ENCODE data around the gene PFKFB4. TPM values are rescaled to one million over a fixed set of nuclear protein-coding genes. Genes with fewer than 3 reads are reported as not detected.
A peak's percentile ranks its signal among the peaks of the same experiment; 100 is the strongest.

The PFKFB4 gene
- total RNA-seq, 1 donor from 2014 or later = 7.1 TPM

DNA sequence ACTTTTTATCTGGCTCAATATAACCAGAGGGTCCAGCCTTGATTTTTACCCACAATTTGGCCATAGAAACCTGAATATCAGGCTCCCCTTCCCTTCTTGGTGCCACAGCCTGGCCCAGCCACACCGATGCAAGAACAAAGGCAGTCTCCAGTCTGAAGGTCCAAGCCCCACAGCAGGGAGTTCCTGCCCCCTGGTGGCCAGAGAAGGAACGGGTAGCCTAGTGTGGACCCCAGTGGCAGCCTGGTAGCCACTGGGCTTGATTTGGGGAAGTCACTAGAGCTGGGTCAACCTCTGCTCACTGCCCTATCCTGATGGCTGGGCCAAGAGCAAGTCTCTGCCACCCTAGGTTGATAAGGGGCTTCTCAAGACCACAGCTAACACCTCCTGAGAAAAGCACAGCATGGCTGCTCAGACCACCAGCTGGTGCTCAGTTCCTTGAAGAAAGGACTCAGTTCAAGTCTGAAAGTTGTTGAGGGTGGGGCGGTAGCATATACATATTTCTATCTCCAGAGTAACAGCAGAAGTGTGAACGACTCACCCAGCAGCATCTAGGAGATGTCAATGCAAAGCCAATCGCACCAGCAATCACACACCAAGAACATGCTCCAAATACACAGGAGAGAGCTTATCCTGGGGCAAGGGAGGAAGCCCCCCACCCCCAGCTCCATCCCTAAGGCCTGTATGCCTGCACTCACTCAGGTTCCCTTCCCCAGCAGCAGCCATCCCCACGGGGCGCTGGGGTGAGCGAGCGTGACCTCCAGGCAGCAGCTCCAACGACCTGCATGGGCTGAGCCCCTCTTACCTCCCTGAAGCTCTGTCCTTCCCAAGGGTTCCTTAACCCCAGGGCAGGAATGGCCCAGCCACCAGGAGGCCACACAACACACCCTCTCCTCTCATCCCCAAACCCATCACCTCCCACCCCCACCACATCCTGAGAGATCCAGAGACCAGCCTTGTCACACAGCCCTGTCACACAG, 7.6 kb downstream of the PFKFB4 start:
- H3K9me3 Mint-ChIP-seq (ENCODE audit: unreplicated experiment) = no peaks in the 10 kb centered on the region
- no peaks in the 10 kb centered on the region for H3K27me3 Mint-ChIP-seq (ENCODE audit: unreplicated experiment)
- H3K4me3 Mint-ChIP-seq (ENCODE audit: unreplicated experiment) = no peak overlapping the region
- H3K4me1 Mint-ChIP-seq (ENCODE audit: unreplicated experiment) = peaks cover 3% of the 10 kb centered on the region
- DNase-seq (ENCODE audit: extremely low spot score, unreplicated experiment) = peak; percentile 93
- H3K27ac Mint-ChIP-seq (ENCODE audit: unreplicated experiment) = peak overlapping the region; percentile 82
- peaks cover 2% of the 10 kb centered on the region for H3K36me3 Mint-ChIP-seq (ENCODE audit: unreplicated experiment)
- TF ChIP-seq CTCF (IDR thresholded peaks at IDR 0.05) = peak; percentile 94

DNA sequence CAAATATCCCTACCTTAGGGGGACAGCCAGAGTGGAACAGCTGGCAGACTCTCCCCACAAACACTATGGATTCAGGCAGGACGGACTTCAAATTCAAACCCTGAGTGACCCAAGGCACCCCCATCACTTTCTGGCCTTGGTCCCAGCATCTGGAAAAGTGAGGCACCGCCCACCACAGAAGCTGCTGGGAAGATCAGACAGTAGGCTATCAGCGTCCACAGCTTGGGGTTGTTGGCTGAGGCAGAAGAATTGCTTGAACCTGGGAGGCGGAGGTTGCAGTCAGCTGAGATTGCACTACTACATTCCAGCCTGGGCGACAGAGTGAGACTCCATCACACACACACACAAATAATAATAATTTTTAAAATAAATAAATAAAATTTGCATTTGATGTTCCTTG, 8.5 kb downstream of the PFKFB4 start:
- Mint-ChIP-seq H3K4me1 (ENCODE audit: unreplicated experiment) (peaks cover 7% of the 10 kb centered on the region), H3K36me3 (ENCODE audit: unreplicated experiment) (peaks cover 2% of the 10 kb centered on the region), H3K27me3 (ENCODE audit: unreplicated experiment) (no peaks in the 10 kb centered on the region), H3K4me3 (ENCODE audit: unreplicated experiment) (no peak overlapping the region), H3K27ac (ENCODE audit: unreplicated experiment) (no peak overlapping the region), H3K9me3 (ENCODE audit: unreplicated experiment) (no peaks in the 10 kb centered on the region)
- DNase-seq (ENCODE audit: extremely low spot score, unreplicated experiment) = no peak
- no peak for TF ChIP-seq CTCF (IDR thresholded peaks at IDR 0.05)

DNA sequence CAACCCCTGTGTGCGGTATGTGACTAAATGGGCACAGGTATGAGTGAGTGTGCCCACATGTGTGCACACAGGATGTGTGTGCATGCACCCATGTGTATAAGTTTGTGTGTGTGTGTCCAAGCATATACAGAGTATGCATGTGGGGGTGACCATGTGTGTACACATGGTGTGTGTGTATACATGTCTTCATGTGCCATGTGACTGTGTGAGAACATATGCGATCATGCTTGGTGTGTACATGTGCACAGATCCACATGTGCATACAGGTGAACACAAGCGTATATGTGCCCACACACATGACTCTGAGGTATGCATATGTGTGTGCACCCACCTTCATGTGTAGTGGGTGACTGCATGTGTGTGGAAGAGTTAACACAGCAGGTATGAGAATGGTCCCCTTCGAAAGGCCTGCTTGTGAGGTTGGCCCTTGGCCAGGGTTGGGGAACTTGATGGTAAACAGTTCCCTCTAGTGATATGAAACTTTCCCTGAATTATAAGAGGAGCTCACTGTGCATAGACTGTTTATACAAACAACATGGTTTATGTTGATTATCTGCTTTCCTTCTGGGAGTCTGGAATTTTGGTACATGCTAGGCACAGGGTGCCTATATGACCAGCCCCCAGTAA, 10.3 kb downstream of the PFKFB4 start:
- TF ChIP-seq CTCF (IDR thresholded peaks at IDR 0.05) = no peak
- H3K27me3 Mint-ChIP-seq (ENCODE audit: unreplicated experiment) = no peaks in the 10 kb centered on the region
- DNase-seq (ENCODE audit: extremely low spot score, unreplicated experiment) = no peak
- no peak overlapping the region for H3K4me3 Mint-ChIP-seq (ENCODE audit: unreplicated experiment)
- no peak overlapping the region for H3K27ac Mint-ChIP-seq (ENCODE audit: unreplicated experiment)
- peaks cover 4% of the 10 kb centered on the region for H3K36me3 Mint-ChIP-seq (ENCODE audit: unreplicated experiment)
- H3K9me3 Mint-ChIP-seq (ENCODE audit: unreplicated experiment) = no peaks in the 10 kb centered on the region
- peaks cover 9% of the 10 kb centered on the region for H3K4me1 Mint-ChIP-seq (ENCODE audit: unreplicated experiment)

GRCh38 chr3:48544141-48544540, 12.5 kb downstream of the PFKFB4 start:
- TF ChIP-seq CTCF (IDR thresholded peaks at IDR 0.05) = no peak
- no peak overlapping the region for H3K27ac Mint-ChIP-seq (ENCODE audit: unreplicated experiment)
- H3K9me3 Mint-ChIP-seq (ENCODE audit: unreplicated experiment) = no peaks in the 10 kb centered on the region
- no peak overlapping the region for H3K4me3 Mint-ChIP-seq (ENCODE audit: unreplicated experiment)
- H3K27me3 Mint-ChIP-seq (ENCODE audit: unreplicated experiment) = no peaks in the 10 kb centered on the region
- H3K36me3 Mint-ChIP-seq (ENCODE audit: unreplicated experiment) = peaks cover 4% of the 10 kb centered on the region
- no peak for DNase-seq (ENCODE audit: extremely low spot score, unreplicated experiment)
- H3K4me1 Mint-ChIP-seq (ENCODE audit: unreplicated experiment) = peaks cover 9% of the 10 kb centered on the region

- DNase-seq (ENCODE audit: extremely low spot score, unreplicated experiment) = no peak
- H3K27ac Mint-ChIP-seq (ENCODE audit: unreplicated experiment) = no peak overlapping the region
- no peak for TF ChIP-seq CTCF (IDR thresholded peaks at IDR 0.05)
- H3K4me1 Mint-ChIP-seq (ENCODE audit: unreplicated experiment) = peaks cover 6% of the 10 kb centered on the region
- peaks cover 4% of the 10 kb centered on the region for H3K36me3 Mint-ChIP-seq (ENCODE audit: unreplicated experiment)
- no peaks in the 10 kb centered on the region for H3K9me3 Mint-ChIP-seq (ENCODE audit: unreplicated experiment)
- no peaks in the 10 kb centered on the region for H3K27me3 Mint-ChIP-seq (ENCODE audit: unreplicated experiment)
- no peak overlapping the region for H3K4me3 Mint-ChIP-seq (ENCODE audit: unreplicated experiment)
Measured at GRCh38 chr3:48543271-48543866, 13.2 kb downstream of the PFKFB4 start.
